ENCODE results near the gene PSTK. TPM values are rescaled to one million over a fixed set of nuclear protein-coding genes. Genes with fewer than 3 reads are reported as not detected.

Gene PSTK
- polyA plus RNA-seq, 1 donor from 2014 or later, result 21.0 TPM

DNA sequence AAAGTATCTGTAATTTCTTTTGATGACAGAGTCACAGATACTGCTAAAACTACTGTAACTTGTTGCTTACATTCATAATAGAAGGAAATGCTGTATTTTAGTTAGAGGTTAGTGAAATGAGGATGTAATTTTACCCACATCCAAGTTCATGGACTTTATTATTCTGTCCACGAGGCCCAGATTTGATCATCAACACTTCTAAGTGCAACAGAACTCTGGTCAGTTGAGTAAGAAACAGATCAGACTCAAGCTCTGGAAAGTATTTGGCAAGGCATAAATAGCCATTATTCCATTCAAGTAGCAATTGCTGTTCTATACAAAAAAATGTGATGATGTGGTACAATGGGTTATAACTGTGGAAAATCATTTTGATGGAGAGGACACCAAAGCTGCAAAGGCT is 50.9 kb downstream of the PSTK start:
- H4K20me1 ChIP-seq (ENCODE audit: insufficient read depth), result no peaks in the 10 kb centered on the region
- H3K36me3 ChIP-seq (ENCODE audit: insufficient read depth, low read length), result peaks cover 8% of the 10 kb centered on the region
- no peak overlapping the region for H2AFZ ChIP-seq (ENCODE audit: low read depth, low read length)
- no peak overlapping the region for H3K4me2 ChIP-seq (ENCODE audit: low read length)
- no peak for TF ChIP-seq TAF1 (IDR thresholded peaks at IDR 0.05; ENCODE audit: low read depth)
- no peak for TF ChIP-seq SMC3 (conservative IDR thresholded peaks at IDR 0.05; ENCODE audit: poor library complexity)
- TF ChIP-seq CTCF (IDR thresholded peaks at IDR 0.05; ENCODE audit: poor library complexity, severe bottlenecking), result no peak
- no peak for TF ChIP-seq EZH2 (IDR thresholded peaks at IDR 0.05; ENCODE audit: borderline replicate concordance, insufficient read depth, low read length, poor library complexity, severe bottlenecking)
- no peak for TF ChIP-seq RAD21 (conservative IDR thresholded peaks at IDR 0.05)
- no peak for TF ChIP-seq MXI1 (conservative IDR thresholded peaks at IDR 0.05; ENCODE audit: poor library complexity, severe bottlenecking)
- TF ChIP-seq POLR2AphosphoS5 (IDR thresholded peaks at IDR 0.05), result no peak
- TF ChIP-seq REST (IDR thresholded peaks at IDR 0.05; ENCODE audit: borderline replicate concordance), result no peak
- TF ChIP-seq EP300 (conservative IDR thresholded peaks at IDR 0.05; ENCODE audit: poor library complexity, severe bottlenecking), result no peak
- no peaks in the 10 kb centered on the region for H3K79me2 ChIP-seq (replicated peaks; ENCODE audit: insufficient read depth, low read length)
- H3K9ac ChIP-seq (ENCODE audit: low read length), result no peak overlapping the region
- H3K4me3 ChIP-seq (ENCODE audit: low read length), result no peak overlapping the region
- no peaks in the 10 kb centered on the region for H3K9me3 ChIP-seq (ENCODE audit: low read length)
- no peaks in the 10 kb centered on the region for H3F3A ChIP-seq (ENCODE audit: insufficient read depth, low read length, poor library complexity, severe bottlenecking)
- no peak overlapping the region for H3K27ac ChIP-seq (ENCODE audit: low read length)
- no peaks in the 10 kb centered on the region for H3K9me2 ChIP-seq (ENCODE audit: insufficient read depth, low read length)
- H3K27me3 ChIP-seq (ENCODE audit: insufficient read depth, low read depth, low read length), result no peaks in the 10 kb centered on the region

- Histone ChIP-seq H3K4me3 (ENCODE audit: low read length) (no peak overlapping the region), H3K9ac (ENCODE audit: low read length) (no peak overlapping the region), H3K27me3 (ENCODE audit: insufficient read depth, low read depth, low read length) (no peaks in the 10 kb centered on the region), H4K20me1 (ENCODE audit: insufficient read depth) (no peaks in the 10 kb centered on the region), H2AFZ (ENCODE audit: low read depth, low read length) (no peak overlapping the region), H3K79me2 (replicated peaks; ENCODE audit: insufficient read depth, low read length) (no peaks in the 10 kb centered on the region), H3K36me3 (ENCODE audit: insufficient read depth, low read length) (peaks cover 13% of the 10 kb centered on the region), H3K9me3 (ENCODE audit: low read length) (no peaks in the 10 kb centered on the region), H3K27ac (ENCODE audit: low read length) (no peak overlapping the region), H3K9me2 (ENCODE audit: insufficient read depth, low read length) (no peaks in the 10 kb centered on the region), H3F3A (ENCODE audit: insufficient read depth, low read length, poor library complexity, severe bottlenecking) (no peaks in the 10 kb centered on the region), H3K4me2 (ENCODE audit: low read length) (no peak overlapping the region)
- TF ChIP-seq RAD21 (conservative IDR thresholded peaks at IDR 0.05), result no peak
- TF ChIP-seq POLR2AphosphoS5 (IDR thresholded peaks at IDR 0.05), result no peak
- no peak for TF ChIP-seq CTCF (IDR thresholded peaks at IDR 0.05; ENCODE audit: poor library complexity, severe bottlenecking)
- TF ChIP-seq SMC3 (conservative IDR thresholded peaks at IDR 0.05; ENCODE audit: poor library complexity), result no peak
These were observed 54.1 kb downstream of the PSTK start for GRCh38 chr10:123034332-123034731.

Data from neural cell (in vitro differentiated cells).